ENCODE results near the gene SLC35B1. TPM values are rescaled to one million over a fixed set of nuclear protein-coding genes. Genes with fewer than 3 reads are reported as not detected.
A peak's percentile ranks its signal among the peaks of the same experiment; 100 is the strongest.
"Not testable (repeated sequence)": the region's sequence is repeated elsewhere in the genome, so short reads cannot be mapped to it uniquely, and the experiment has no call there.

Gene SLC35B1
- polyA plus RNA-seq, 4 donors = 79.3 to 86.4 (median 83.1) TPM

DNA sequence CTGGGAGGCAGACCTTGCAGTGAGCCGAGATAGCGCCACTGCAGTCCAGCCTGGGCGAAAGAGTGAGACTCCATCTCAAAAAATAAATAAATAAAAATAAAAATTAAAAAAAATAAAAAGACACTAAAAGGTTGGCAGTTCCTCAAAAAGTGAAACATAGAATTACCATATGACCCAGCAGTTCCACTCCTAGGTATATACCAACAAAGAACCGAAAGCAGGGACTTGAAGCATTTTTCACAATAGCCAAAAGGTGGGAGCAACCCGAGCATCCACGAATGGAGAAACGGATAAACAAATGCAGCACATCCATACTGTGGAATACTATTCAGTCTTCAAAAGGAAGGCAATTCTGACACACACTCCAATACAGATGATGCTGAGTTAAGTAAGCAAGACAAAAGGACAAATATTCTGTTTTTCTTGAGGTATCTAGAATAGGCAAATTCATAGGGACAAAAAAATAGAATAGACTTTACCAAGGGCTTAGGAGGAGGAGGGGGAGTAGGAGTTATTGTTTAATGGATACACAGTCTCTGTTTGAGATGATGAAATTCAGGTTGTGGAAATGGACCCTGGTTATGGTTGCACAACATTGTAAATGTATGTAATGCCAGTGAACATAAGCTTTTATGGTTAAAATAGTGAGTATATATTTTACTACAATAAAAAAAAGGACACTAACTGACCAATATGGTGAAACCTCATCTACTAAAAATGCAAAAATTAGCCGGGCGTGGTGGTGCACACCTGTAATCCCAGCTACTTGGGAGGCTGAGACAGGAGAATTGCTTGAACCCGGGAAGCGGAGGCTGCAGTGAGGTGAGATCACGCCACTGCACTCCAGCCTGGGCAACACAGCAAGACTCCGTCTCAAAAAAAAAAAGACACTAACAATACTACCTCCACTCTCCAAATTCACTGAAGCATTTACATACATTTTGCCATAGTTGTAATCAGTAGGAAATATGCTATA lies 27.0 kb upstream of the SLC35B1 start:
- no peak for DNase-seq (ENCODE audit: low read depth in 4 of 4, low spot score in 3 of 4)

DNA sequence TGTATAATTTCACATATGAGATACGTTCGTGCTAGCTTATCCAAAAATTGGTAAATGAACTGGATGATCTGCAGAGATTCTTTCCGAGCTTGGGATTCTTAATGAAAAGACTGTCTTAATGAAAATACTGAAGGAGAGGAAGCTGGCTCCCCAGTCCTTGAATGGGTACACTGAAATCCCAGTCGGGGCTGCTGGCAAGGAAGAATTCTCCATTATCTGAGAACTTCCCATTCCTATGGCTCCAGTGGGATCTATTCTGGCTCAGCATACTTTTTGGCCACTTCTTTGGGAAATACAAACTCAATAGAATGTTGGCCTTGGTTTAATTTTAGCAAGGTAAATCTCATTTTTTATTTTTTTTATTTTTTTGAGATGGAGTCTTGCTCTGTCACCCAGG lies 23.7 kb upstream of the SLC35B1 start:
- no peak for DNase-seq (ENCODE audit: low read depth in 4 of 4, low spot score in 3 of 4)

DNA sequence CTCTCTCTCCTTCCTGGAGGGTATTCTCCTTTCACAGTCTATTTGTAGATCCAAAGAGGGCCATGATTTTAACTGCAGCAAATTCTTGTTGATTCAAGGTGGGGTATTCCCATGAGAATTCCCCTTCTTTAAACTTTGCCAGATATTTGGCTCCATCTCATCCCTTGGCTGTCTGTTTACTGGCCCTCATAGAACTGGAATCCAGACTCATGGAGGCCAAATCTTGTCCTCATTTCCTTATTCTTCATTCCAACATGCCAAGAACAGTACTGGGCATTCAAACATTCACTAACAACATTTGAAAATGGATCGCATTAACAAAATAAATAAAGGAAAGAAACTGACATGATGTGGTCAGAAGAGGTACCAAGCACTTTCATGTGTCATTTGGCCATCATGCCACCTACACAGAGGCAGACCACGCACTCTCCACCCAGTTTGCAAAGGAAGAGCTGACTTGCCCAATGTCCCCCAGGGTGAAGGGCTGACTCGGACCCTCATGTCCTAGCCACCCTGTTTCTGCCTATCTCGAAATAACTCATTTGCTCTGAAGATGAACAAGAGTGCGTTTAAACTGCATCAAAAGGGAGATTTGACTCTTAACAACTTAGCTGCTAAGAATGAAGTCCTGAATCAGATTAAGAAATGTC lies 23.1 kb upstream of the SLC35B1 start:
- DNase-seq (ENCODE audit: low read depth in 4 of 4, low spot score in 3 of 4) = no peak

DNA sequence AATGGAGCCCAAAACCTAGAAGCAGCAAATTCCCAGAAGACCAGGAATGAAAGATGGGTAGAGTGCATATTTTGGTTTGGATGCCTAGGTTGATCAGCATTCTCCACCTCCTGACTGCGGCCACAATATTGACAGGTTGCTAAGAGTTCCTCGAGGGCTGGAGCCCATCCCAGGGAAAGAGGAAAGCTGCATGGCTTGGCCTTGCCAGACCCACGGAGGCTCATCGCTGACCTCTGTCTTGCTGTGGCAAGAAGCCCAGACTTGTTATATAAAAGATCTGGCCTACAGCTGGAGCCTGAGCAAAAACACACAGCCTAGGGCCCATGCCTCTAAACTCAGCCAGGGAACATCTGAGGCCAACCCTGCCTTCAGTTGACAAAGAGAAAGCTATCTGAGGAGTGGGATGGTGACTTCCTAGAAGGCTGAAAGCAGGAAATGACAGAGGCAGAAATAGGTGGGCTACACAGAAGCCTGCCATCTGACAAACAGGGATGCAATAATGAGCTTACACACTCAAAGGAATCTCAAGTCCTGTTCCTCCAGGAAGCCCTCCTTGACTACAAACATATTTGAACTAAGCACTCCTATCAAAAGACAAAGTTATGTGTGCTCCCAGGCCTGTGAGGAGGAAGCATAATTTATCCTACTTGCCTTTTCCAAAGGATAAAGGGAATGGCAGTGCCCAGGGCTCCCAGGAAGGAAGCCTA lies 22.5 kb upstream of the SLC35B1 start:
- DNase-seq (ENCODE audit: low read depth in 4 of 4, low spot score in 3 of 4) = peak in 3 of 4 donors; percentile 43 to 63 (median 48)

DNA sequence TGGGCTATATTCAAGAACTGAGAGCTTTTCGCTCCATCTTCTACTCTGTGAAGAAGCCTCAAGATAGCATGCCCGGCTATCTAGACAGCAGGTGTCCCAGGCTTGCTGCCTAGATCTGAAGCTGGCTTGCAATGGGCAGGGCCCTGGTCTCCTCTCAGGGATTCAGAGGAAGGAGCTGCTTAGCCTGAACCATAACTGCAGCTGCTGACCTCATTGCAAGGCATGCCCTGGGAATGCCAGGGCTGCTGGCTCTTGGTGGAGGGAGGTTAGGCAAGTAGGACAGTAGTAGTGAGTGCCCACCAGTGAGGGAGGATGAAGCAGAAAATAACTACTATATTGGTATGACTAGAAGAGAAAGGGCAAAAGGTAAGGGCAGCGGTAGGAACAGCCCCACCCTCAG lies 21.3 kb upstream of the SLC35B1 start:
- DNase-seq (ENCODE audit: low read depth in 4 of 4, low spot score in 3 of 4) = no peak

DNA sequence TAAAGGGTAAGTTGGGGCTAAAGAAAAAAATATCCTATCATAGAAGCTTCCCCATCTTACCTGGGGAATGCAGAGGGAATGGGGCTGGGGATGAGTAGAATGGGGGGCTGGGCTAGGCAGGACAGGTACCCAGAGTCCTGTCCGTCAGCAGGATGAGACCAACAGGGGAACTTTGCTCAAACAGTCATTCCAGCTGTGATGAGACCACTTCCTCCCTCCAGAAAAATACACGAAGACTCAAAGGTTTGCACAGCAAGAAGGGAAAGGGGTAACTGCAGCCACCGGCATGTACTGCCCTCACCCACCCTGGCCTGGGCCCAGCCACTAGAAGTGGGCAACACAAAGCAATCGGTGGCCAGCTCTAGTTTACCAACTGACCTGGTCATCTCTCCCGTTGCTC lies 20.7 kb upstream of the SLC35B1 start:
- DNase-seq (ENCODE audit: low read depth in 4 of 4, low spot score in 3 of 4) = no peak

DNA sequence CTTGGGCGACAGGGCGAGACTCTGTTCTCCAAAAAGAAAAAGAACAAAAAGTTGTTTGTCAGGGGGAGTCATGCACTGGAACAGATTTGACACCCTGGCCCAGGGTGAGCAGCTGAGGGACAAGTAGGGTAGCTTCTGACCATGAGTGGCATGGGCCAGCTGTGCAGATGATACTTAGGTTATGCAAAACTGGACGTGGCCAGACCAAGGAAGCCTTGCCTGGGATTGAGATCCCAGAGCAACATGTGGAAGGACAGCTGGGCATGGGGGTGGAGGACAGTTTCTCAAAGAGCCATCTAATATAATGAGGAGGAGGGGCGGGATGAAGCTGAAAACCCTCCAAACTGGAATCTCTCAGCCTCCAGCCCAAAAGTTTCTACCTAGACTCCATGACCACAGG lies 19.6 kb upstream of the SLC35B1 start:
- no peak for DNase-seq (ENCODE audit: low read depth in 4 of 4, low spot score in 3 of 4)

DNA sequence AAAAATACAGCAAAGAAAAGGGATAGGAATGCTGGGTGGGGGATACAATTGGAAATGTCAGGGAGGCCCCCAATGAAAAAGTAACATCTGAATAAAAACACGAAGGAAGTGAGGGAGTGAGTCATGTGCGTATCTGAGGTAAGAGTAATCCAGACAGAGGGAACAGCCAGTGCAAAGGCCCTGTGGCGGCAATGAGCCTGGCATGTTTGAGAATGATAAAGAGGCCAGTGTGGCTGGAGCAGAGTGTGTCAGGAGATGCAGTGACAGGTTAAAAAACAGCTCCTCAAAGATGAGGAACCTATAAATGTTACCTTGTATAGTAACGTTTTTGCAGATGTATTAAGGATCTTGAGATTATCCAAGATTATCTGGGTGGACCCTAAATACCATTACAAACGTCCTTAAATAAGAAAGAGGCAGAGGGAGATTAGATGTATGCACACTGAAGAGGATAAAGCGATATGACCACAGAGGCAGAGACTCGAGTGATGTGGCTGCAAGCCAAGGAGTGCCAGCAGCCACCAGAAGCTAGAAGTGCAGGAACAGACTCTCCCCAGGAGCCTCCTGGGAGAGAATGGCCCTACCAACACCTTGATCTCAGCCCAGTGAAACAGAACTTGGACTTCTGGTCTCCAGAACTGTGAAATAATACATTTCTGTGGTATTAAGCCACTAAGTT lies 17.8 kb upstream of the SLC35B1 start:
- no peak for DNase-seq (ENCODE audit: low read depth in 4 of 4, low spot score in 3 of 4)

DNA sequence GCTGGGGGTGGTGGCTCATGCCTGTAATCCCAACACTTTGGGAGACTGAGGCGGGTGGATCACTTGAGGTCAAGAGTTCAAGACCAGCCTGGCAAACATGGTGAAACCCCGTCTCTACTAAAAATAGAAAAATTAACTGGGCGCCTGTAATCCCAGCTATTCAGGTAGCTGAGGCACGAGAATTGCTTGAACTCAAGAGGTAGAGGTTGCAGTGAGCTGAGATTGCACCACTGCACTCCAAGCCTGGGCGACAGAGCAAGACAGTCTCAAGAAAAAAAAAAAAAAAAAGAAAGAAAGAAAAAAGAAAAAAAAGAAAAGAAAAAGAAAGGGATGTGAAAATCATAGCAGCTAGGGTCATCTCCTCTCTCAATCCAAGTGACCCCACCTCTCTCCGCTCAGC lies 16.8 kb upstream of the SLC35B1 start:
- not testable (repeated sequence) for DNase-seq (ENCODE audit: low read depth in 4 of 4, low spot score in 3 of 4)

DNA sequence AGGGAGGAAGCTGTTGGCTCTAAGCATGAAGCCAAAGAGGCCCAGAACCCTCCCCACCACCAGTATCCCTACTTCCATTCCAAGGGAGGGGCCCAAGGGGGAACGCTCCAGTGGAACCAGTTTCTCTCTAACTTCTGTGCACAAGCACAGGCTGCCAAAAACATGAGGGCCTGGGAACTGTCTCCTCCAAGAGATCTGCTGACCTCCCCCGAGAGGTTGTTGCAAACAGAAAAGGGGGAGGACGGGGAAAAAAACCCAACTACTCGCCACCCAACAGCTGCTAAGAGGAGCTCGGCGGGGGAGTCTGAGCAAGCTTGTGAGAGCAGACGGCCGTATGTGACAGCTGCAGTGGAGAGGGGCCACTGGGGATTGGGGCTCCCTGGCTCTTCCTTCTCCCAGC lies 15.7 kb upstream of the SLC35B1 start:
- DNase-seq (ENCODE audit: low read depth in 4 of 4, low spot score in 3 of 4) = peak in 3 of 4 donors; percentile 39 to 55 (median 53)

DNA sequence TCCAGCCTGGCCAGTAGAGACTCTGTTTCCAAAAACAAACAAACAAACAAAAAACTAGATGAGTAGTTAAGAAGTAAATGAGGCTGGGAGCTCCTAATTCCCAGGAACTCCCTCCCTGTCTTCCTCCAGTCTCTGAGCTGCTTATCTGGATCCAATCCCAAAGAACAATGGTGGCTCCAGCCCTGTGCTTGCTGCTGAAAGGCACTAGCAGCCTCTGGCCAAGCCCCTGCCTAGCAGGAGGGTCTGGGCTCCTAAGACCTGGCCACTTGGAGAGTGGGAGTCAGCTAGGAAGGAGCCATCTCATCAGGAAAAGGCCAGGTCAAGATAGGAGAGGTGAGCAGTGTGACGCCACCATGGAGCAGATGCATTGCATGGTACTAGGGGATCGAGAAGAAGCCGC lies 14.3 kb upstream of the SLC35B1 start:
- DNase-seq (ENCODE audit: low read depth in 4 of 4, low spot score in 3 of 4) = no peak

DNA sequence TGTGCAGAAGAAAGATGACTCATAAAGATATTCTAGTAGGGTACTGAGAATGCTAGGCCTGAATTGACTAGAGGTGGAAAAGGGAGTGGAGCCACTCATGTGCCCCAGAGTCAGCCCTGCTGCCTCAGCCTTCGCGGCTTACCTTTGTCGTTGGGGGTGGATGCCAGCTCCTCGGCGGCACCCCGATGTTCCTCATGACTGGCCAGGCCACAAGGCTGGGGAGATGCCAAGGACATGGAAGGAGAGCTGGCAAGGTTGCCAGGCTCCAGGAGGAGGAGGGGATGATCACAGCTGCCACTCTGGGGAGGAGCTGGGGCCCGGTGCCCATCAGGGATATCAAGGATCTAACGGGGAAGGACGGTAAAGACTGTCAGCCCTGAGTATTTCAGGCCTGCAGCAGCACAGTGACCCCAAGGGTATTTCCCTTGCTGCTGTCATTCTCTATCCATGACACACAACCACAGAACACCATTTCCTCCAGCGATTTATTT lies 9.7 kb upstream of the SLC35B1 start:
- no peak for DNase-seq (ENCODE audit: low read depth in 4 of 4, low spot score in 3 of 4)

DNA sequence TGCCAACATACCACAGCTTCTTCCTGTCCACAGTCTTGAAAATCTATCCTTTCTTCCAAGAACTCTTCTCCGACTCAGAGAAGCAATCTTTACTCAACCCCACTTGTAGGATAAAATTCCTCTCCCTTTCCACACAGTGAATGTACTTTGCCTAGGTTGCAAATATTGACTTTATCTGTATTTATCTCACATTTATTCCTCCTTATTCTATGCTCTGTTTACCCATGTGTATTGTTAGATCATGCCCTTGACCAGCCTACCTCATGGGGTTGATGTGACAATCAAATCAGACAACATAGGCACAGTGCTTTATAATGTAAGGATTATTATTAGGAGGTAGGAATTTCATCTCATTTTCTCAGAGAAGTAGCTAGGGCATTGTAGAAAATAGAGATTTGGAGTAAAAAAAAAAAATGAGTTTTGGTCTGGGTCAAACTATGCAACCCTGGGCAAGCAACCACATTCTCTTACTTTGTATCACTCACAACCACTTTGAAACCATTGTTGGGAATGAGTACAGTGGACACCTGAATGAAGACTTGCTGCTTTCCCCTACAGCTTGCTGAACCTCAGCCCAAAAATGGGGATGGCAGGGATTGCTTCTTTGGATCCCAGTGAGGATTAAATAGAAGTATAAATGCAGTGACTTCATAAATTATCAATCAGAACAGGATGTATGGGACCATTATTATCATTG lies 9.1 kb upstream of the SLC35B1 start:
- no peak for DNase-seq (ENCODE audit: low read depth in 4 of 4, low spot score in 3 of 4)

DNA sequence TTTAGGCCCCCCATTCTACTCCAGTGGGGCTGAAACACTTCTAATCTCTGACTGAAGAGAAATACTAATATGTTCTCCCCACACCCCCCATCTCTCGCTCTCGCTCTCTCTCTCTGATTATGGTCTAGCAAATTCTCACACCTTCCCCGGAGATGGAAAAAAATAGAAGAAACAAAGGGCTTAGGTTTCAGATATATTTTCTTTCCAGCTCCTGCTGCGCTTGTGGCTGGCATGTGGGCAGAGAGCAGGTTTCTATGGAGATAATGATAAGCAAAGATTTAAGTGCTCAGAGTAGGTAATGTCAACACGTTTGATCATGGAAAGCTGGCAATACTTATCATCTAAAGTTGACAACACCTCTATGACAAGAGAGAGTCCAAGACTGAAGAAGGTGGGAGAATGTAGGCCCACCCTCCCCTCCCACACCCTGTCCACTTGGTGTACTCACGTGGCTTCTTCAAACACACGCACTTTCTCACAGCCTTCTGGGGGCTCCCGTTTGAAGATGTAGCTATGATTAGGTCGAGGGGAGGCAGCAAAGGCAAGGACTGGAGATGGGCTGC lies 8.0 kb upstream of the SLC35B1 start:
- no peak for DNase-seq (ENCODE audit: low read depth in 4 of 4, low spot score in 3 of 4)

DNA sequence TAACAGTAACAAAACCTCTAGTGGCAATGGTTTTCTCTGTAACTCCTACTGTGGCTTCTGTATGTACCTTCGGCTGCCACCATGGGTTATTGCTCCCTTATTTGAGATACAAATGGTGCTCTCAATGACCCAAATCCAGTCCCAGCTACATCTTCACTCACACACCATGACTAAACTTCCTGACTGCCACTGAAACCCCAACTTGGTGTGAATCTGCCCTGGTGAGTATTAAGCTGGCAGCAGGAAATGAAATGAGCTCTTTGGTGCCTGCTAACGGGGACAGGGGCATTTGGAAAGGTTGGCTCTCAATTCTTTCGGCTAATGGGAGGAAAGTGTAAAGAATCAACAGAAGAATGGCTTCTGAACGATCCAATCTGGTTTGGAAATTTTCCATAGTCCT lies 7.5 kb upstream of the SLC35B1 start:
- DNase-seq (ENCODE audit: low read depth in 4 of 4, low spot score in 3 of 4) = no peak

DNA sequence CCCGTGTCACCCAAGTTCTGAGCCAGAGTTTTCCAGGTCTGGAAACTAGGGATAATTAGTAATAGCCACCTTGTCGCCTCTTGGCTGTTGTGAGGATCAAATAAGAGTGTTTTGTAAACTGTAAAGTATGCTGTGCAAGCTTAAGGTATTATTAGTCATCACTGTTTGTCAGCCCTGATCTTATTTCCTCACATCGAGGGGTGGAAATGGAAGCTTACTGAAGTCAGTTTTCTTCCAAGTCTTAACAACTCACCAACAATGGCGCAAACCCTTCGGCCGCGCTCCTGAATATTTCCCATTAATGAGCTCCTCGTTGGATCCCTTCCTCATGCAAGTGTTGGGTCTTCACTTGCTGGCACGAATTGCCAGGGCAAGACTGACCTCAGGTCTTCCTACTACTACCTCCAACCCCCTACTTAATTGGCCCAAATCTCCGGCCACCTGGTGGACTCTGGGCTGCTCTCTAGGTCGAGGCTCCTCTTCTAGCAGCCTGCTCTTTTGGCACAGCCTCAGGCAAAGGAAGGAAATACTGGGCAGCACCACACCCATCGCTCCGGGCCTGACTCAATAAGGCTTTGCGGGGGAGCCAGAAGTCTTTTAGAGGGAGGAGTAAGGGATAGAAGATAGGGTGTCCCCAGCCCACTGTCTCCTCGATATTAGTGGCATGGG lies 885 bp upstream of the SLC35B1 start:
- no peak for DNase-seq (ENCODE audit: low read depth in 4 of 4, low spot score in 3 of 4)

DNA sequence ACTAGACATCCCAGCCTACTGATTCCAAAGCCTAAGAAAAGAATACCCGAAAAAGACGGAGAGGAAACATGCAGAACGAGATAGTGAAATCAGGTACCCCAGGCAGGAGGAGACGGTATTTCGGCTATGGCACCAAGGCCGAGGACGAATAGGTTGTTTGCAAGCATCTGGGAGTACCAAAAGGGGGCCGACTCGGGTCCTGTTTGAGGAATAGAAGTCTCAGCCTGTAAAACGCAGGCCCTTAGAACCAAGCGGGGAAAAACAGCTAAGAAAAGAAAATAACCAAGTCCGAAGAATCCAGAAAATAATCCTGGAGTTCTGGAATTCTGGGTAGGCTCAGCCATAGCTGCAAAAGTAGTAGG lies 537 bp downstream of the SLC35B1 start:
- no peak for DNase-seq (ENCODE audit: low read depth in 4 of 4, low spot score in 3 of 4)

DNA sequence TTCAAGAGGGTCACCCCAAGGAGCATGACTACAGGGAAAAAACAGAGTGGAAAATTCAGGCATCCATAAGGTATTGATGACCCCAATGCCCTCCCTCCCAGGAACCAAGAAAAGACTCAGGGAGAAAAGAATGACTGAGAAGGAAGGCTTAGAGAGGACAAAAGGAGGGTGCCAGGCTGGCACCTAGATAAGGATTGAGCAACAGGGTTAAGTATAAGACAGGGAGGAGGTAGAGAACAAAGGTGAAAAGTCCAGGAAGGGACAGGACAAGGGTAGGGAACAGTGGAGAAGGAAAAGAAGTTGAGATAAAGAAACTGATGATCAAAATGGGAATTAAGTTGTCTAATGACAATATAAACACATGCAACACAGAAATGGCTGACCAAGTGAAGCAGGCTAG lies 2.5 kb downstream of the SLC35B1 start:
- no peak for DNase-seq (ENCODE audit: low read depth in 4 of 4, low spot score in 3 of 4)

DNA sequence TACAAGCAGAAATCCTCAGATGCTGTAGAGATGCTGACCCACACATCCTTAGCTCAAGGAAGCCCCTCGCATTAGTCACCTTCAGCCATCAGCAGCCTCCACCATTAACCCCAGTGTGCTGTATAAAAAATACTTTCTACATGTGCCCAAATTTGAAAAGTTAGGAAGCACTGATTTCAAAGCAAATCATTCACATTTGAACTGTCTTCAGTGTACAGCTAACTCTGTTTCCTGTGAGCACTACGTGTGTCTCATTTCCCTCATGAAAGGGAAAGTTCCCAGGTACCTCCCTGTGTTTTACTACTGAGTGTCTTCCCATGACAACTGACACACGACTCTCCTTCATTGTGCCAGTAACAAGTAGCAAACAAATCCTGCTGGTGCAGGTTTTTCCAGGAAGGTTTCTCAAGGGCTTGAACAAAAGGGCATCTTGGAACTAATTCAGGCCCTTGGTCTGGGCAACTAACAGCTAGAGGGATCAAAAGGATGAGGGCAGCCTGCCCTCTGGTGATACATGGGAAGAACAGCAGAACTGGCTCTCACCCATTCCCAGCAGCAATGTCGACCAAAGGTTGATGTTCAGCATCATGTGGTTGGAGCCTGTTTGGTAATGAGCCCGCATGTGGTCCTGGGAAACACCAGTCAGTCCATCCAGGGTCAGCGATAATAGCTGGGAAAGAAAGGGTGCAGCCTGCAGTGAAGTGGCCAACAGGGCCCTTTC lies 4.0 kb downstream of the SLC35B1 start:
- DNase-seq (ENCODE audit: low read depth in 4 of 4, low spot score in 3 of 4) = no peak
